HepG2 (cell line): Measurements from ENCODE around the gene BSG. TPM values are rescaled to one million over a fixed set of nuclear protein-coding genes. Genes with fewer than 3 reads are reported as not detected.

Source experiments
- ETS1 ChIP-seq: sonication (generic); formaldehyde crosslinking; IDR thresholded peaks from 2 replicates; pipeline ENCODE4 v1.4.0; 2020; ENCODE audit warnings: missing genetic modification reagents
- GRHL1 ChIP-seq: sonication (generic); formaldehyde crosslinking; conservative IDR thresholded peaks from 2 replicates; pipeline ENCODE4 v1.8.0; 2022; ENCODE audit warnings: missing genetic modification reagents
- HMG20B ChIP-seq: conservative IDR thresholded peaks from 2 replicates; pipeline ENCODE4 v1.6.1; 2016; ENCODE audit warnings: missing genetic modification reagents, missing compliant biosample characterization
- JUNB ChIP-seq: sonication (generic); formaldehyde crosslinking; IDR thresholded peaks from 2 replicates; pipeline ENCODE4 v1.8.0; 2022; ENCODE audit warnings: missing genetic modification reagents, mild to moderate bottlenecking, borderline replicate concordance
- NFYC ChIP-seq: IDR thresholded peaks from 2 replicates; pipeline ENCODE4 v1.6.1; 2016; ENCODE audit warnings: missing genetic modification reagents, missing compliant biosample characterization
- NR2F6 ChIP-seq, 2 experiments: IDR thresholded peaks; 2 replicates each; pipeline ENCODE4 v1.6.1; 2016; ENCODE audit warnings: antibody characterized with exemption in 1 of 2, mild to moderate bottlenecking in 1 of 2
- SUZ12 ChIP-seq: fragments of 150-350 bp; IDR thresholded peaks from 2 replicates; pipeline ENCODE4 v1.6.1; 2014; ENCODE audit warnings: low read depth, low read length
- TBX3 ChIP-seq: fragments of 450-650 bp; IDR thresholded peaks from 2 replicates; pipeline ENCODE4 v1.6.1; 2017; ENCODE audit warnings: antibody characterized with exemption, mild to moderate bottlenecking, inconsistent platforms, borderline replicate concordance
- THAP9 ChIP-seq: sonication (generic); formaldehyde crosslinking; IDR thresholded peaks from 2 replicates; pipeline ENCODE4; 2020; ENCODE audit warnings: missing genetic modification reagents, mild to moderate bottlenecking, borderline replicate concordance
- U2AF2 ChIP-seq: fragments of 200-400 bp; formaldehyde crosslinking; IDR thresholded peaks from 2 replicates; pipeline ENCODE4 v1.6.1; 2017; ENCODE audit warnings: low read depth, mild to moderate bottlenecking, low read length
- ZBTB7B ChIP-seq: sonication (generic); formaldehyde crosslinking; IDR thresholded peaks from 2 replicates; pipeline ENCODE4 v1.4.0; 2020; ENCODE audit warnings: missing genetic modification reagents
- ZNF33B ChIP-seq: sonication (generic); formaldehyde crosslinking; IDR thresholded peaks from 2 replicates; pipeline ENCODE4 v1.5.1; 2020; ENCODE audit warnings: mild to moderate bottlenecking, missing genetic modification reagents
- ZNF468 ChIP-seq: sonication (generic); formaldehyde crosslinking; IDR thresholded peaks from 2 replicates; pipeline ENCODE4 v1.8.0; 2022; ENCODE audit warnings: mild to moderate bottlenecking, moderate library complexity, missing genetic modification reagents
- ZNF503 ChIP-seq: sonication (generic); formaldehyde crosslinking; IDR thresholded peaks from 2 replicates; pipeline ENCODE4 v1.4.0; 2020; ENCODE audit warnings: missing genetic modification reagents
- ZNF547 ChIP-seq: sonication (generic); formaldehyde crosslinking; IDR thresholded peaks from 2 replicates; pipeline ENCODE4 v1.5.1; 2020; ENCODE audit warnings: mild to moderate bottlenecking, missing genetic modification reagents
- ZNF580 ChIP-seq: IDR thresholded peaks from 2 replicates; pipeline ENCODE4 v1.6.1; 2016; ENCODE audit warnings: low read depth, borderline replicate concordance
- ZNF619 ChIP-seq: sonication (generic); formaldehyde crosslinking; IDR thresholded peaks from 2 replicates; pipeline ENCODE4 v1.4.0; 2020; ENCODE audit warnings: mild to moderate bottlenecking, missing genetic modification reagents
- ZNF660 ChIP-seq: sonication (generic); formaldehyde crosslinking; IDR thresholded peaks from 2 replicates; pipeline ENCODE4 v1.5.1; 2020; ENCODE audit warnings: mild to moderate bottlenecking, low read depth, missing genetic modification reagents, borderline replicate concordance
- ZNF770 ChIP-seq: sonication (generic); formaldehyde crosslinking; IDR thresholded peaks from 2 replicates; pipeline ENCODE4 v1.5.0; 2020; ENCODE audit warnings: mild to moderate bottlenecking, missing genetic modification reagents
- polyA plus RNA-seq, 8 experiments: library from polyadenylated mRNA; depleted of rRNA in 3 of 8; stranded (reverse) in 7 of 8; unstranded in 1 of 8; fragments of >200 nt; fragmentation: Illumina TruSeq in 4 of 8; extraction: Trizol in 4 of 8; gene quantifications; 2 replicates each; pipeline versions ENCODE4 v1.2.1 to v1.2.3, GENCODE V29; 2011 to 2016; ENCODE audit warnings: low read depth in 4 of 8, missing spikeins in 1 of 8, mixed read lengths in 1 of 8; ENCODE audit not compliant: insufficient read depth in 1 of 8
- total RNA-seq, 5 experiments: library from RNA; depleted of rRNA; stranded (reverse); fragments of >200 nt; fragmentation: Illumina TruSeq; extraction: Trizol; gene quantifications; 2 replicates each; pipeline ENCODE4 v1.2.3, GENCODE V29; 2016; ENCODE audit warnings: low read depth in 1 of 5

Gene BSG
- total and polyA plus RNA-seq, 2 of the 13 experiments (the other 11 are each of a cell fraction or from before 2014, with no cell fraction given), result 309 to 754 TPM

- no peak for TF ChIP-seq ZNF619 (CRISPR knock-in tag)
- TF ChIP-seq ZBTB7B (CRISPR knock-in tag), result no peak
- no peak for TF ChIP-seq ZNF503 (CRISPR knock-in tag)
- TF ChIP-seq THAP9, result no peak
- TF ChIP-seq SUZ12, result no peak
- TF ChIP-seq NR2F6 (IDR thresholded peaks at IDR 0.05), result peak; percentile 11; the same call in 1 of the 2 replicates
- no peak for TF ChIP-seq NR2F6 (CRISPR knock-in tag; IDR thresholded peaks at IDR 0.05)
- TF ChIP-seq GRHL1, result no peak
- no peak for TF ChIP-seq ZNF468 (CRISPR knock-in tag)
- no peak for TF ChIP-seq TBX3
- TF ChIP-seq ZNF770 (CRISPR knock-in tag), result peak; percentile 32; the same call in 1 of the 2 replicates
- TF ChIP-seq ZNF33B (CRISPR knock-in tag), result no peak
- no peak for TF ChIP-seq HMG20B
- no peak for TF ChIP-seq ZNF547 (CRISPR knock-in tag)
- no peak for TF ChIP-seq ZNF660 (CRISPR knock-in tag)
- no peak for TF ChIP-seq NFYC (CRISPR knock-in tag)
- no peak for TF ChIP-seq U2AF2
- TF ChIP-seq JUNB (CRISPR knock-in tag), result no peak
- no peak for TF ChIP-seq ETS1
- no peak; the same call in 1 of the 2 replicates for TF ChIP-seq ZNF580 (CRISPR knock-in tag)
Measured at GRCh38 chr19:572743-573518, 535 bp downstream of the BSG start (continued).
